A549 (cell line): ENCODE data around the gene PAQR6. TPM values are rescaled to one million over a fixed set of nuclear protein-coding genes. Genes with fewer than 3 reads are reported as not detected.

Experiments used
- polyA plus RNA-seq, 4 experiments: library from polyadenylated mRNA; depleted of rRNA in 3 of 4; stranded (reverse); fragments of >200 nt; fragmentation: RNase III in 1 of 4; extraction: RNeasy Plus Mini Kit Qiagen cat#74134 plus additional on column Dnase treatment in 1 of 4; gene quantifications; 2 replicates in 3 of 4; 3 replicates in 1 of 4; pipeline ENCODE4 v1.2.3, GENCODE V29; 2011 to 2017

Gene PAQR6
- polyA plus RNA-seq, 2 of the 4 experiments (the other 2 are of a cell fraction) = 2.4 to 8.6 TPM

Other genes with a start within 250 kb of the PAQR6 start
- gene SSR2, start 227.1 kb downstream of the PAQR6 start, polyA plus RNA-seq (2011; rRNA removed) = 382 and 581 TPM in 2 replicates
- gene SSR2, start 227.1 kb downstream of the PAQR6 start, polyA plus RNA-seq (2017; fragmentation: RNase III; extraction: RNeasy Plus Mini Kit Qiagen cat#74134 plus additional on column Dnase treatment) = 255 to 266 TPM (median 261 TPM) in 3 replicates
- gene UBQLN4, start 194.3 kb downstream of the PAQR6 start, polyA plus RNA-seq (2011; rRNA removed) = 42.0 and 47.6 TPM in 2 replicates
- gene UBQLN4, start 194.3 kb downstream of the PAQR6 start, polyA plus RNA-seq (2017; fragmentation: RNase III; extraction: RNeasy Plus Mini Kit Qiagen cat#74134 plus additional on column Dnase treatment) = 36.5 to 39.1 TPM (median 38.2 TPM) in 3 replicates
- gene LAMTOR2, start 193.3 kb downstream of the PAQR6 start, polyA plus RNA-seq (2011; rRNA removed) = 63.0 and 71.4 TPM in 2 replicates
- 151 to 171 TPM (median 166 TPM) in 3 replicates for gene LAMTOR2, start 193.3 kb downstream of the PAQR6 start, polyA plus RNA-seq (2017; fragmentation: RNase III; extraction: RNeasy Plus Mini Kit Qiagen cat#74134 plus additional on column Dnase treatment)
- 0.11 TPM in 1 of 2 replicates, not detected in the other for gene RAB25, start 186.9 kb downstream of the PAQR6 start, polyA plus RNA-seq (2011; rRNA removed)
- not detected in 3 replicates for gene RAB25, start 186.9 kb downstream of the PAQR6 start, polyA plus RNA-seq (2017; fragmentation: RNase III; extraction: RNeasy Plus Mini Kit Qiagen cat#74134 plus additional on column Dnase treatment)
- gene MEX3A, start 165.6 kb downstream of the PAQR6 start, polyA plus RNA-seq (2011; rRNA removed) = 1.8 and 2.4 TPM in 2 replicates
- 3.3 to 4.9 TPM (median 4.4 TPM) in 3 replicates for gene MEX3A, start 165.6 kb downstream of the PAQR6 start, polyA plus RNA-seq (2017; fragmentation: RNase III; extraction: RNeasy Plus Mini Kit Qiagen cat#74134 plus additional on column Dnase treatment)
- gene LMNA, start 133.3 kb downstream of the PAQR6 start, polyA plus RNA-seq (2011; rRNA removed) = 155 and 214 TPM in 2 replicates
- 286 to 310 TPM (median 288 TPM) in 3 replicates for gene LMNA, start 133.3 kb downstream of the PAQR6 start, polyA plus RNA-seq (2017; fragmentation: RNase III; extraction: RNeasy Plus Mini Kit Qiagen cat#74134 plus additional on column Dnase treatment)
- 0.27 and 0.37 TPM in 2 replicates for gene SEMA4A, start 94.5 kb downstream of the PAQR6 start, polyA plus RNA-seq (2011; rRNA removed)
- 0.04 to 0.09 TPM (median 0.07 TPM) in 3 replicates for gene SEMA4A, start 94.5 kb downstream of the PAQR6 start, polyA plus RNA-seq (2017; fragmentation: RNase III; extraction: RNeasy Plus Mini Kit Qiagen cat#74134 plus additional on column Dnase treatment)
- 30.7 and 38.8 TPM in 2 replicates for gene SLC25A44, start 54.0 kb downstream of the PAQR6 start, polyA plus RNA-seq (2011; rRNA removed)
- gene SLC25A44, start 54.0 kb downstream of the PAQR6 start, polyA plus RNA-seq (2017; fragmentation: RNase III; extraction: RNeasy Plus Mini Kit Qiagen cat#74134 plus additional on column Dnase treatment) = 22.7 to 25.1 TPM (median 23.1 TPM) in 3 replicates
- 61.4 and 63.9 TPM in 2 replicates for gene PMF1, start 35.0 kb downstream of the PAQR6 start, polyA plus RNA-seq (2011; rRNA removed)
- gene PMF1, start 35.0 kb downstream of the PAQR6 start, polyA plus RNA-seq (2017; fragmentation: RNase III; extraction: RNeasy Plus Mini Kit Qiagen cat#74134 plus additional on column Dnase treatment) = 57.7 to 59.8 TPM (median 59.4 TPM) in 3 replicates
- 0.12 and 0.42 TPM in 2 replicates for gene BGLAP, start 5.9 kb downstream of the PAQR6 start, polyA plus RNA-seq (2011; rRNA removed)
- gene BGLAP, start 5.9 kb downstream of the PAQR6 start, polyA plus RNA-seq (2017; fragmentation: RNase III; extraction: RNeasy Plus Mini Kit Qiagen cat#74134 plus additional on column Dnase treatment) = 0.23 to 0.30 TPM in 2 of 3 replicates, not detected in the other
- gene SMG5, start 34.8 kb upstream of the PAQR6 start, polyA plus RNA-seq (2011; rRNA removed) = 25.6 and 38.0 TPM in 2 replicates
- gene SMG5, start 34.8 kb upstream of the PAQR6 start, polyA plus RNA-seq (2017; fragmentation: RNase III; extraction: RNeasy Plus Mini Kit Qiagen cat#74134 plus additional on column Dnase treatment) = 46.4 to 51.5 TPM (median 48.7 TPM) in 3 replicates
- 7.2 and 7.5 TPM in 2 replicates for gene TMEM79, start 36.3 kb upstream of the PAQR6 start, polyA plus RNA-seq (2011; rRNA removed)
- 5.7 to 6.3 TPM (median 6.3 TPM) in 3 replicates for gene TMEM79, start 36.3 kb upstream of the PAQR6 start, polyA plus RNA-seq (2017; fragmentation: RNase III; extraction: RNeasy Plus Mini Kit Qiagen cat#74134 plus additional on column Dnase treatment)
- gene GLMP, start 47.6 kb upstream of the PAQR6 start, polyA plus RNA-seq (2011; rRNA removed) = 12.4 and 16.9 TPM in 2 replicates
- gene GLMP, start 47.6 kb upstream of the PAQR6 start, polyA plus RNA-seq (2017; fragmentation: RNase III; extraction: RNeasy Plus Mini Kit Qiagen cat#74134 plus additional on column Dnase treatment) = 23.0 to 32.5 TPM (median 29.0 TPM) in 3 replicates
- gene VHLL, start 51.3 kb upstream of the PAQR6 start, polyA plus RNA-seq (2011; rRNA removed) = not detected in 2 replicates
- gene VHLL, start 51.3 kb upstream of the PAQR6 start, polyA plus RNA-seq (2017; fragmentation: RNase III; extraction: RNeasy Plus Mini Kit Qiagen cat#74134 plus additional on column Dnase treatment) = not detected in 3 replicates
- gene CCT3, start 90.2 kb upstream of the PAQR6 start, polyA plus RNA-seq (2011; rRNA removed) = 528 and 530 TPM in 2 replicates
- gene CCT3, start 90.2 kb upstream of the PAQR6 start, polyA plus RNA-seq (2017; fragmentation: RNase III; extraction: RNeasy Plus Mini Kit Qiagen cat#74134 plus additional on column Dnase treatment) = 804 to 909 TPM (median 824 TPM) in 3 replicates
- 3.9 and 4.7 TPM in 2 replicates for gene TSACC, start 90.5 kb upstream of the PAQR6 start, polyA plus RNA-seq (2011; rRNA removed)
- gene TSACC, start 90.5 kb upstream of the PAQR6 start, polyA plus RNA-seq (2017; fragmentation: RNase III; extraction: RNeasy Plus Mini Kit Qiagen cat#74134 plus additional on column Dnase treatment) = 2.6 to 3.2 TPM (median 3.0 TPM) in 3 replicates
- gene RHBG, start 121.2 kb upstream of the PAQR6 start, polyA plus RNA-seq (2011; rRNA removed) = 0.04 and 0.06 TPM in 2 replicates
- gene RHBG, start 121.2 kb upstream of the PAQR6 start, polyA plus RNA-seq (2017; fragmentation: RNase III; extraction: RNeasy Plus Mini Kit Qiagen cat#74134 plus additional on column Dnase treatment) = 0.08 TPM in 1 of 3 replicates, not detected in the others